Stimulated activated CD4-positive, alpha-beta T cell treated with anti-CD3 and anti-CD28 coated beads, Interleukin-2, amount 100 ng/mL, for 48 hours (primary cell): ENCODE data around the gene LRP2.
"Not testable (repeated sequence)": the region's sequence is repeated elsewhere in the genome, so short reads cannot be mapped to it uniquely, and the experiment has no call there.

Experiments used
- DNase-seq, 2 donors: peaks; one replicate each; pipeline ENCODE4 v3.0.0-alpha.2; 2020

Gene LRP2

DNA sequence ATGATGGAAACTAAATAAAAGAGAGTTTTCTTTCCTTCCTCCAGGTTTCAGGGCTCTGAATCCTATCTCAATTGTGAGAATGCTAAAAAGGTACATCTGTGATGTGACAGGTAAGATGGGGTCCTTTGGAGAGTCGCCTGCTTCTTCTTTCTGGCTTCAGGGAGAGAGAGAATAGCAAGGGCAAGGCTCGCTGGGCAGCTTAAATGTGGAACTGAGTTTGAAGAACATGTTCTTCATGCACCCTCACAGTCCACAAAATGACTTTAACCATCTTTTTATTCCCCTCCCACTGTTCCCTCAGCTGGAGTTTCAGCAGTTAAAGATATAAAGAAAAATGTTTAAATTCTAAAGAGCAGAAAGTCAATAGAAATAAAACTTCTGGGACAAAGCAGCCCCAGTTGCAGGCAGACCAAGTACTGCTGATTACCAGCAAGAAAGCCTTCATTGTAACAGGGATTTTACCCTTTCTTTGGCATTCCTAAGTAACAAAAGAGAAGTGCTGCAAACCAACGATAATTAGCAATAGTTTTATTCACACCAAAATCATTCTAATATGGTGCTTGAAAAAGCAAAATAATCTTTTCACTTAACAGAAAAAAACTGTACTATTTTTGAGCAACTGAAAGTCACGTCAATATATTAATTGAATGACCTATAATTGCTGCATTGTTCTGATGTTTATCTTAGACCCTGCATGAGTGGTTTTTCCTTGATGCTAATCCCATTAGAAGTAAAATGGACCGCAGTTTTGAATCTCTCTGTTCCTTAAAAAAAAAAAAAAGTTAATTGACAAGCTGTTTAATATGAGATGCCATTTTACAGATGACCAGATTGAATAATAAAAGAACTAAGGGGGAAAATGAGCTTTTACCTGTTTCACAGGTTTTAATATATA is 61.5 kb downstream of the LRP2 start:
- no peak for DNase-seq

DNA sequence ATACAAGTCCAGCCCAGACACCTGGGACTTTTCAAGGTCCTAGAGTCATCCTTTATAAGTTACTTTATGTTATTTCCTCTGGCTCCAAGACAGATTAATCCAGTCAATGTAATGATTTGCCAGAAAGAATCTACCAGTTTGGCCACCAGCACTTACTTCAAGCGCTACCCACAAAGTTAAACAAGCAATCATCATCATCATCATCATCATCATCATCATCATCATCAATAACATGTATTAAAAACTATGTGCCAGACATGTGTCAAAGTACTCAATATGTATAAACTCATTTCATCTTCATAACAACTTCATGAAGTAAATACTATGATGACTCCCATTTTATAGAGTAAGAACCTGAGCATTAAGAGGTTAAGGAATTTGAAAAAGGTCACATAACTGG is 64.3 kb downstream of the LRP2 start:
- no peak for DNase-seq

DNA sequence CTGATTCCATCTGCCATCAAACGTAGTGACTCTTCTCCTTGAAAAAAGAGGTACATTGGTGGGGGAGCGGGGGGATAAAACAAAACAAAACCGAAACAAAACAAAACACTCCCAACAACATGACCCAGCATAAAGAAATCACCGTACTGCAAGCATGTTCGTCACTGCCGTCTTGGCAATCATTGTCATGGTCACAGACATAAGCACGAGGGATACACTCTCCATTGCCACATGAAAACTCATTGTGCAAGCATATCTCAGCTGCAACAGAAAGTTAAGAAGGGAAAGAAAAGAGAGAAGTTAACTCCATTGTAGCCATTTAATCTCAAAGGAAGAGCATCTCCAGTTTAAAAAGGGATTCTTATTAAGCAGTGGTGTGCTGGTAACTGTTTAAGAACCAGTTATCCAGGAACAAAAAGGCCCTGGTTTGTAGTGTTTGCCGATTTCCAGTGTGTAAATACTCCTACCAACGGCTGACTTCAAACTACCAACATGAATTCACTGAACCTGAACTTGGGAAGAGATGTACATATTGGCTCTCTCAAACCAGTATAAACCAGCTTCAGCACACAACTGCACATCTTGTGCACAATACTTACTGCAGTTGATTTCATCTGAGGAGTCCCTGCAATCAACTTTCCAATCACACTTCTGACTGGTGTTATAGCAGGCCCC is 68.2 kb downstream of the LRP2 start:
- DNase-seq: no peak

DNA sequence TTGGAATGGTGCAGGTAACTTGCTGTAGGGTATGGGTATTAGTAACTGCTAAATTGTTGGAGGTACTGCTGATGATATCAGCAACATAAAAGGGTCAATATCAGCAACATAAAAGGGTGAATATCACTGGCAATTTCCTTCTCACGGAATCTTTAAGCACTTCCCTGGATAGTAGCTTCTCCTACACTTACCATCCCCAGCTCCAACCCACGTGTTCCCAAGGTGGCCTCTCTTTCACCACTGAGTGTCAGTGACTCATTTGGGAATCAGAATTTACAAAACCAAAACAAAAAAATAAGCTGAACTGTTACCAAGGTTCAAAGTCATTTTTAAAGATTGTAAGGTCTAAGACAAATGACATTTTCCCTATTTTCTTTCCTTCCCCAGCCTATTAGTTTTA is 70.8 kb downstream of the LRP2 start:
- no peak for DNase-seq

DNA sequence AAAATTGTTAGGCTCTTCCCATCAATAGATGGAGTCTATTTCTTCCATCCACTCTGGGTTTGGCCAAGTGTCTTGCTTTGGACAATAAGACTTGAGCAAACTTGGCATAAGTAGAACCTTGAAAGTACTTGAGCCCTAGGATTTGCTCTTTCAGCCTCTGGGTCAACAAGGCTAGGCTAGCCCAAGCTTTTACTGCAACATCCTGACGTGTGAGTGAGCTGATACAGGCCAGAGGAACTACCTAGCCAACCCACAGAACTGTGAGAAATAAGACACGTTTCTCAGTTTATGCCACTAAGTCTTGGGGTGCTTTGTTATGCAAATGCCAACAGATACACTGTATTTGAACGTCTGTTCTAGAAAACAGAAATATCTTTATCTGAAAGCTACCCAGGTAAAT is 71.9 kb downstream of the LRP2 start:
- no peak for DNase-seq

DNA sequence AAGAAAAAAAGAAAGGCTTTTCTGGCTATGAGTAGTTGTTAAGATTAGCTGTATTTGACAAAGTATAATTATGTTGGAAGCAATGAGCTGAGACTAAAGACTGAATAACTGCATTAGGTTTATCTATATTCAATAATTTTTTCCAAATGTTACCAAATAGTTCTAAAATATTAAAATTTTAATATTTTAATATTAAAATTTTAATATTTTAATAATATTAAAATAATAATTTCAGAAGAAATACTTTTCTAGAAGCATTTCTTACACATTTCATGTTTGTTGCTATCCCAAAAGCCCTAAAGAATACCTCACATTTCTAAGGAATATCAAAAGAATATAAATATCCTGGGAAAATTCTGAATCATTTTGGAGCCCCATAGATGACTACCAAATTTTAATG is 74.7 kb downstream of the LRP2 start:
- no peak for DNase-seq

DNA sequence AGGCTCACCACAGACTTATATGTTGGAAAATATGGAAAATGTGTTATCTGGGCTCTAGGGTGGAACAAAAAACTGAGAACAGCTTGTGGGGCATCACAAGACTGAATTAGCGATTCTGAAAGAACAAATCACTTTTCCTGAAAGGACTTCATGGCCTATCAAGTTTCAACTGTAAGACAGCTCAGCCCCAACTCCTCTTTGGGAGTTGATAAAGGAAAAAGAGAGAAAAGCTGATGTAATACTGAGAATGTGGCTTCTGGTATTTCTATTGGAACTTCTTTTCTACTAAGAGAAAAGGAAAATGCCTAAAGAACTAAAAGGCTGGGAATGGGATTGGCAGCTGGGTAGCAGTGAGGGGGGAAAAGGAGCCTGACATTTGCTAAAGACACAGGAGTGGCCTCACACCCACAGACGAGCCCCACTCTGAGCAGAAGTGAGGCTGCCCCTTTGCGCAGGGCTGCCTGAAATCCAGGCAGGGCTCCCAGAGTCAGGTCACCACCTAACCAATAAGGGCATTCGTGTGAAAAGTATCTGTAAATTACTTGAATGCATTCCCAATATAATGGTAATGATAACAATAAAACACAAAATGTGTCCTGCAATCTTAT is 75.6 kb downstream of the LRP2 start:
- no peak for DNase-seq

DNA sequence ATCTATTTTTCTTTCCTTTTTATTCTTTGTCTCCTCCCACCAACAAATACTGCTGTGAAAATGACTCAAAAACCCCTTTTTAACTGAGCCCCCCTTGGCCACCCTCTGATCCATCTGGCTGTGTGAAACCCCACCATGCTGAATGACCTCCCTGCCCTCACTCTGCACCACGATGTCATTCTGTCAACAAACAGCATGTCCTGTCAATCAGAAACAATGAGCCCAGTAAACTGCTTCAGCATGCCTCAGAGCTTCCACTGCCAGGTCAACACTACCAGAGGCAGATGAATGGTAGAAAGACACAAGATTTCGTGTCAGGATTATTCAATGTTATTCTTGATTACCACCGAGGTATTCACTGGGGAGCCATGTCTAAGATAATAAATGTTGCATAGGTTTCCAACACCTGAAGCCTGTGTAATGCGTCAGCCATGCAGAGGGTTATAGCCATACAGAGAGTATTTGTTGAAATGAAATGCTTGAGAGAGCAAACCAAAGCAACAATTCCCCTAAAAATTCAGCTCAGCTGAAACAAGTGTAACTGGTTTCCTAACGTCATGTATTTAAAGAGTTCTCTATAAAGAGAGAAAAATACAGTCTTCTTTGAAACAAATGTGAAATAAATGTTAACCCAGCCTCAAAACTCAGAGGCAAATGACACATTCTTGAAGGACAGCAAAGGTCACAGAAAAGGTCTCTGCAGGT is 76.7 kb downstream of the LRP2 start:
- DNase-seq: no peak

DNA sequence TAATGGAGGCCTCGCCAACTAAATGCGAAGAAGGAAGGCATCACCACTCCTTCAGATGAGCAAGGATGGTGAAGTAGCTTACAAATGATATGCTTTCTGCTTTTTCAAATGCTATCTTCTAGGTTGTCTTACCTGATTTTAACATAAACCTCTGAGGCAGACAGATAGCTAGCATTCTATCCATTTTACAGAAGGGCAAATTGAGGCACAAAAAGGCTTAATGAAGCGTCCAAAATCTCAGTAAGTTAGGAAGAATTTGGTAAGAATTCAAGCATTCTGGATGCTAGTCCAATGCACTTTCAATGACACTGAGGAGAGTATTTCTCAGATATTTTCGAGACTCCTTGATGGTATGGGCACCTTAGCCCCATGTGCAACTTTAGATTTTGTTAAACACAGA is 81.8 kb downstream of the LRP2 start:
- no peak for DNase-seq

DNA sequence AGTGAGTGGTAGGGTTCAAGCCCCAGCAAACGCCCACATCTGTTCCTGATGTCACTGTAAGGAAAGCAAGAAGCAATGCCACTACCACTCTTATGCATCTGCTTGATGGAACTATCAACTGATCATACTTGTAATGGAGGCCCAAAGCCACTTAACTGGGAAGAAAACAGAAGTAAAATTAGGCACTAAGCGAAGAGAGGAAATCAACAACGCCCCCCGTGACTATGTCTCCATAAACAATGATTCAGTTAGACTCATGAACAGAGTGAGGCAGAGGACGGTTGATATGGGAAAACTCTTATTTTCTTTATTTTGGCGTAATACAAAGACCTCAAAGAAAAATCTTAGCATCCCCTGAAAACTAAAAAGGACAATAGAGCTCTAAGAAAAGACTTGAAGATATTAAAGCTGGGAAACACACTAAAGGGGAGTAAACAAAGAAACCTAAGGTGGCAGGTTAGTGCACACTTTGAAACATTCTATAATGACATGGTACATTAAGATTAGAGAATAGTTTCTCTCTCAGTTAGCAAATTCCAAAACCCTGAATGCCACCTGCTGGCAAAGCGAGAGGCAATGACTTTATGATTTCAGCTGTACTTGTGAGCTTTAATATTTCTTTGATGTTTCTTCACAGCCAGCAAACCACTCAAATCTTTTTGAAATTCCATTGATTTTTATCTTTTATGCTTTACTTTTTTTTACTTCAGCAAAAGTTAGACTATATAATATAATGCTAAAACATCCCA is 86.5 kb downstream of the LRP2 start:
- DNase-seq: no peak

DNA sequence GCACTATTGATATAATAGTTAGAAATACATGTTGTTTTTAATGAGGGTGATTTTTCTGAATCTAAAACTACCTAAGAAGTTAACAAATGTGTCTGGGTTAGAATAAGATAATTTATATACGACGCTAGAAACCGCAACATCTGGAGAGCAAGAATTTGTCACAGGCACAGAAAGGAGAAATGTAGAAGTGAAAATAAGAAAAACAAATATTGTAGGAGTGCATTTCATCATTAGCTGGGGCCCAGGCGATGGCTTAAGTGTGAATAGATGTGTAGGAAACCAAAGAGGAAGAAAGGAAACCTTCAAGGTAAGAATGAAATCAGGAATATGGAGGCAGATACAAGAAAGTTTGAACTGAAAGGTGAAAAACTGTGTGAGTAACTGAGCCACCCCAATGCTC is 90.3 kb downstream of the LRP2 start:
- no peak for DNase-seq

DNA sequence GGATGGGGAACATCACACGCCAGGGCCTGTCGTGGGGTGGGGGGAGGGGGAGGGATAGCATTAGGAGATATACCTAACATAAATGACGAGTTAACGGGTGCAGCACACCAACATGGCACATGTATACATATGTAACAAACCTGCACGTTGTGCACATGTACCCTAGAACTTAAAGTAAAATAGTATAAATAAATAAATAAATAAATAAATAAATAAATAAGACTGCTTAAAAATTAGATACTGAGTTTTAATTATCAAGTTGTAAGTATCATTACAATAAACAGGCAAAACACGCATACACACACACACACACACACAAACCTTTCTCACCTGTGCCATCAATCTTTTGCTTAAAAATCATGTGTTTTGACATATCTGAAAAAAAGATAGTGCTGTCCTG is 91.8 kb downstream of the LRP2 start:
- DNase-seq: not testable (repeated sequence)

DNA sequence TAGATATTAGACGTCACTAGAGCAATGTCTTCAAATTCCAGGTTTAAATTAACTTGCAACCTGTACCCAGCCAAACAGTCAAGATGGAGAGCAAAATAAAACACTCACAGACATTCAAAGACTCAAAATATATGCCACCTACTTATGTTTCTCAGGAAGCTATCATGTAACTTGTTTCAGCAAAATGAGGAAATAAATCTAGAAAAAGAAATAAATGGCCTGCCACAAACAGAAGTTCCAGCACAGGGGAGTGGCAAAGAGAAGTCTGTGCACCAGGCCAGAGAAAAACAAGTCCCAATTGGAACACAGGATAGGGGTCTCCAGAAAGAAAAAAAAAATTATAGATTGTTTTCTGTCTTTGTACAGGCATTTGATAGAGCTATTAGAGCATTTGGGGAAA is 96.7 kb downstream of the LRP2 start:
- DNase-seq: no peak

DNA sequence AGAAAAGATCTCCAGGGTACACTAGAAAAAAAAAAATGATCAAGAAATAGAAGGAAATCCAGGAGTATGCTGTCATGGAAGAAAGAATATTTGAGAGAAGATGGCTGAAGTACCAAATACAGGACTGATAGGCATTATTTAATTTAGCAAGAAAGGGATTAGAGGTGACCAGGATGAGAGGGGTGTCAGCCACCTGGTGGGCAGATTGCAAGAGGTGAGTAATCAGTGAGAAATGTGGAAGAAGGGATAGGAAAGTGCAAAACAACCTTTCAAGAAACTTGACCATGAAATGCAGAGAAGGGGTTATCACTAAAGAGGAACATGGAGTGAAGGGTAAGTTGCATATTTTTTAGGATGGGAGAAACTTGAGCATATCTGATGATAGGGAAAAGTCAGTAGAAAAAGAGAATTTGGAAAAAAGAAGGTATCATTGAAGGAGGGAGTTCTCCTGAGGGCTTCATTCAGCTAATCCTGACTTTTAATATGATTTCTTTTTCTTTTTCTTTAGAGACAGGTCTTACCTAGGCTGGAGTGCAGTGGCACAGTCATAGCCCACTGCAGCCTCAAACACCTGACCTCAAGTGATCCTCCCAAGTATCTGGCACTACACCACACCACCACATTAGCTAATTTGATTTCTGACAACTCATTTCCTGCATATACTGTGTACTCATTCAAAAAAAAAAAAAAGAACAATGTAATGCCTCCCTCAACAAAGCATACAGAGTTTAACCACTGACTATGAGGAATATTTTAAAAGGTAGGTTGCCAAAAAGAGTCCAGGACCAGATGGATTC is 101.3 kb downstream of the LRP2 start:
- no peak for DNase-seq

DNA sequence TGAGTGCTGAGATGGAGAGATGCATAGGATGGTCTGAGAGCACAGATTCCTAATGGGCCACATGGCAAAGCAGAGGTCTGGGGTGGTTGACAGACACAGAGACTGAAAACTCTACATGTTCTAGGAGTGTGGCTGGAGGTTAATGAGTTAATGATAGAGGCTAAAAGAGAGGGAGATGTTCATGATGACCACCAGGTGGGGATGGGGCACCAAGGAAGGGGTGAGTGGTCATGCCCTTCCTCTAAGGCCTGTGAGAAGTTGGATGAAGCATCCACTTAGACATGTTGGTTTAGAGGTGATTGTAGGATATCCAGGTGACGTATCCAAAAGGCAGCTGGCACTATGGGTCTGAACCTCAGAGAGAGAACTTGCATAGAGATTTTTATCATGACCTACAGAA is 102.1 kb downstream of the LRP2 start:
- no peak for DNase-seq

DNA sequence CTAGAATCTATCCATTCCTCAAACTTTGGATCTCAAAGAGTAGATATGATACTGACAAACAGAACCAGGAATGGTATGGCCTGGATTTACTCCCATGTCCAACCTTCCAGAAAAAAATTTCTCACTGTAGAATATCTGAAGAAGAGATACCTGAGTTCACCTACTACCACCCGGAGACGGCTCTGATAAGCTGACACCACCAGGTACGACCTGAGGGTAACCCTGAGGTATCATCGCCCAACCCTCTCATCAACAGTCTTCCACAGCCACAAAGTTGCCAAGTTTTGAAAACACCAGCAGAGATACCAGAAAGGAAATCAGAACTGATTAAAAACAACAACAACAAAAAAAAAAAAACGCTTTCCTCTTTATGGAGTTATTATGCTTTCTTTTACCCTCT is 102.9 kb downstream of the LRP2 start:
- no peak for DNase-seq

DNA sequence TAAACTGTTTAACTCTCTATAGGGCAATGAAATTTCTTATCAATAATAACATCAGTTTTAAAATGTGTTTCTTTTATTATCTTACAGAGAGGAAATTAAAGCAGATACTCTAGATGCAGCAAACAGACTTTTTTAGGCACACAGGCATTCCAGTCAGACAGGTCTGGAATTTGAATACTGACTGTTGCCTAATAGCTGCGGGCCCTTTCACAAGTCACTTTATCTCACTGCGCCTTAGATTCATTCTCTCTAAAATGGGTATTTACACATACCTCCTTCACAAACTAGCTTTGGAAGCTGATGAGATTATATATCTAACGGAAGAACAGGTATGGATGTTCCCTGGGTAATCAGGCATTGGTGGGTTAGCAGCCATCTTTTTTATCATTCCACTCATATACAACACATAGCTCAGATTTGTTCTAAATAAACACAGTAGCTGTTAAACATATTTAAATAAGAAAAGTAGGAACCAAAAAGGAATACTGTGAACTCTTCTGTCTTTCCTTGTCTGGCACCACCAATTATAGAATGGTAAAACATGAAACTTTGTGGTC is 104.2 kb downstream of the LRP2 start:
- DNase-seq: no peak

DNA sequence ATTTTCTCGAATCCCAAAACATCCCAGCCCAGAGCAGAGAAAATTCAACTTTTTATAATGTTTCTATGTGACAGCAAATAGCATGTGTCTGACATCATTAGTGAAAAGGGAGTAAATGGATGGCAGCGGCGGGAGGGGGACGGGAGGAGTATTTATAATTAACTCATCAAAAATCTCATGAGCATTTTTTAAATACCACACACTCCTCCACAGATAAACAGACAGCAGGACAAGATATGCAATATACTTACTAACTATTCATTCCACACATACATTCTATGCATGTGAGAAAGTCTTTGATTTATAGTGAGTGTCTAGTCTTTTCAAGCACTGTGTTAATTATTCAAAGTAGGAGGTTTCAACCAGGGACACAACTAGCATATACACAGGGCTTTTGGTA is 107.6 kb downstream of the LRP2 start:
- no peak for DNase-seq

DNA sequence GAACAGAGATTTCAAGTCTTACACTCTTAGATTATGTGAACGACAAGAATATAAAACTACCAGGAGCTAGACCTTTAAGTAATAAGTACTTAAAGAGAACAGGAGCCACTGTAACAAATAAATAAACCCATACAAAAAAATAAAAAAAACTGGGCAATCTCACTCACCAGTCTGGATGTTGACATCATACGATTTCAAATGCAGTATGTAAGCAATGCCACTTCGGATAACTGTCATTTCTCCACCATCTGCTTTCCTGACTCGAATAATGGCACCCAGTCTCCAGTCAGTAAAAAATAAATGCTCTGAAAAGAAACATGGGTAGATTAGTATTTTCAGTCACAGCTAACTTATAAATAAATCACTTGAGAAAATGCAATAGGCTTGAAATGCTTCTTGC is 115.1 kb downstream of the LRP2 start:
- DNase-seq: no peak

DNA sequence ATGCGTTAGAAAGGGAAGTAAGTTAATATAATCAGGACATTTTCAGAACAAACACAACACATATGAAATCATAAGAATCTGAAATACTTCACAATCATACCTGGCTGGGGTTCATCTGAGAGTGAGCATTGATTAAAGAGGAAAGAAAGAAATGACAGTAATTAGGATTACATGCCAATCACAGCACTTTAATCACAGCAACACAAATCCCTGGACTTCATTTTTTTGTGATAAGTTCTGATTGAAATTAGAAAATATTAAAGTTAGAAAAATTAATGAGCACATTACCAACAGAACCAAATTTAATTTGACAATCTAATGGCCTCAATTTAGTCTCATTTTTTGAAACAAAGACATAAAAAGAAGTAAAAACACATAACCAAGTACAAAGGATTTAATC is 121.9 kb downstream of the LRP2 start:
- DNase-seq: no peak

DNA sequence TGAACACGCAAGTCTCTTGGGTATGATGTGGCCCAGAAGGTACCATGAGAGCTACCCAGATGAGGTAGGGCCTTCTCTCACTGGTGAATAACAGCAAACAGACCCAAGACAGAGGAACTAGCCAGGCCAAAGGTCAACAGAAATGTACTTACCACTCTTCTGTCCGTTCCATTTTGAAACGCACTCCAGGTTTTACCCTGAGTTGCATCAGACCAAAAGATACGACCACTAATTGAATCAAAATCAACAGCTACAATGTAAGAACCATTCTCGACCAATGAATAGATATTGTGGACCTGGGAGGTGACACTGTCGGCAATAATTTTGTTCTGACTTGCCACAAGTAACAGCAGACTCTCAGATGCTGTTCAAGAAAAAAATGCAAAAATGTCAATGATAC is 124.4 kb downstream of the LRP2 start:
- DNase-seq: no peak

DNA sequence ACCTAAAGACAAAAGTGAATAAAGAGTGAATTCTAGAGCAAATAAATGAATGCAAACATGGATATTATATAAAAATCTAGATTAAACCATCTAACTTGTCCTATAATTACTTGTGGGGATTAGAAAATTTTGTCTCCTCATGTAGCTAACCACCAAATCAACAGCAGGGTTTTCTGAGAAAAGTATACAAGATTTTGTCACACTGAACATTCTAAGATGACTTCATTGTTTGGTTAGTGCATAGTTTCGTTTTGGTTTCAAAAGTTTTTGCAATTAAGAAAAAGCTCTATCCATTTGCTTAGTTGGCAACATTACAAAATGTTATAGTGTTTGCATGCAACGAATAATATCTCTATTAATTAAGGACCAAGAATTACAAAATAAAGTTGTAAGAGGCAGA is 125.0 kb downstream of the LRP2 start:
- no peak for DNase-seq
